HG03558 (cell line): ENCODE data around the gene NEDD4L.

Experiments used
- ATAC-seq: cut with Tn5 transposase; IDR thresholded peaks from one replicate; pipeline ENCODE4 v1.9.1; 2021; ENCODE audit warnings: moderate number of reproducible peaks; ENCODE audit not compliant: unreplicated experiment; ENCODE audit errors: extremely low read depth

NEDD4L gene

DNA sequence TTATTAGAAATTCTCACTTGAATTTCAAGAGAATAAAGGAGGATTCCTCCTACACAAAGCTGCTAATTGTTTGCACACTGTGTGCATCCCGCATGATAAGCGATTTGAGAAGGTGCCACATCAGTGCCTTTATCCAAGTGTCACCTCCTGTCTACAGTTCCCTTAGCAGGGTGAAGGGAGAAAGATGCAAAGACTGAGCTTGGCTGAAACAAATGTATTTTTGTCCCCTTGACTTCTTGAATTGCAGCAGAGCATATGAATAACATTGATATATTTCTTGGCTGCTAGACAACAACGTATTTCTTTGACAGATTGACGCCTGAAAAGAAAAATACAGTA is 255.1 kb downstream of the NEDD4L start:
- ATAC-seq: no peak

GRCh38 chr18:58299936-58300335 is 255.9 kb downstream of the NEDD4L start:
- ATAC-seq: no peak

GRCh38 chr18:58300867-58301266 is 256.8 kb downstream of the NEDD4L start:
- ATAC-seq: no peak

GRCh38 chr18:58302811-58303210 is 258.8 kb downstream of the NEDD4L start:
- no peak for ATAC-seq

DNA sequence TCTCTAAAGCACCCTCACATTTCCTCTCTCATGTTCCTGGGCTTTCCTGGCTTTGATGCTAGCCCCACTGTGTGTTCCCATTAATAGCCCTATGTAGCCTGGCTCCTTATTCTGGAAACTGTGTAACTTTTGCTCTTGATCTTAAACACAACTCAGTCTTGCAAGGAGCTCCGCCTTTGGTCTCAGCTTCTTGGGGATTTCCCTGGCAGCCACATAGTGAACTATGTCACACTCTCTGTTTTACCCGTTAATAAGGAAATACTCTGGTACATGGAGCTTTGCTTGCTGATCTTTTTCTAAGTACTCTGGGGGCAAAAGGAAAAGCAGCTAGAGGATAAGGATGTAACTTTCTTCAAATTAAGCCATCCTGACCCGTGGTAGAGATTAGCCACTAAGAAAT is 259.3 kb downstream of the NEDD4L start:
- ATAC-seq: peak; percentile 86

DNA sequence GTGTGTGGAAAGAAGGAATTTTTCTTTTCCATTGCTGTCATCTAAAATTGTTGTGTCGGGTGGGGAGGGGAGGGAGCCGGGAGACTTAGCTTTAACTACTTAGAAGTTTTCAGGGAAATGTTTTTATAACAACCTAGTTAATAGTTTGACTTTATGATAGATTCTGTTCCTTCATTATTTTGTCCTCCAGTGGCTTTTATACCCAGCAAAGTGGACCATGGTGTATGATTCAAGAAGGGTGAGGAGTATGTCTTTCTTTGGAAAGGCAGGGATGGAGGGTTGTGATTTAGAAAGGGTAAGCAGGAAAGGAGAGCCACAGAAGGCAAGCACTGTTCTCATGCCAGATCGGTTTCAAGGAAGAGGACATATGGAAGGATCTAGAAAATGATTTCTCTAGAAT is 261.8 kb downstream of the NEDD4L start:
- ATAC-seq: no peak

DNA sequence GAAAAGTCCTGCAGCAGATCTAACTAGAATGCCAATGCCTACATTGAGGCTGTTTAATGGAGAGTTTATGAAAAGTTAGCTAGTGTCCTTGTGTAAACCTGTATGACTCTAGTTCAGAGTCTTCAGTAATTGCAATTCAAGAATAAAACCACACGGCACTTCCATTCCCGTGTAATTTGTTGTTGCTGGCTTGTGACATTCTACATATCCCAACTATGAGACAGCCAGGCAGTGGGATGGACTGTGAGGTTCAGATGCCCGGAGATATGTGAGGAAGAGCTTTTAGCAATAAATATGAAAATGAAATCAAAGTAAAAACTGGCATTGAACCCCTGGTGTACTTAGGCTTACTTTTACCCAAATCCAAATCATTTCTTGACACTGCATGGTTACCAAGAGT is 263.4 kb downstream of the NEDD4L start:
- ATAC-seq: no peak

DNA sequence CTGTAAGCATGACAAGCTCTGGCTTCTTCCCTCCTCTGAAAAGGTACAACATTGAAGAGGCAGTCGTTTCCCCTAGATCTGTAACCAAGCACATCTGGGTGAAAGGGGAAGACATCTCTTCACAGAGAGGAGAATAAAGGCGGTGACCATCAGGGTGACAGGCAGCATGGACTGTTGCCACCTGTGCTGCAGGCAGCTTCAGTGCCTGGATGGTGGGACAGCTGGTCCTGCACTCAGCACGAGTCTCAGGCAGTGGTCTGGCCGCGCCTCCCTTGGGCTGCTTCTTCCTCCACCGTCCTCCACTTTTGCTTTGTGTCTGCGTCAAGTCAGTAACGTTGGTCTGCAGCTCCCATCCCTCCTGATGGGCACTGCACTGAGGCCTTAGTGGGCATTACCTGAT is 264.4 kb downstream of the NEDD4L start:
- ATAC-seq: no peak

DNA sequence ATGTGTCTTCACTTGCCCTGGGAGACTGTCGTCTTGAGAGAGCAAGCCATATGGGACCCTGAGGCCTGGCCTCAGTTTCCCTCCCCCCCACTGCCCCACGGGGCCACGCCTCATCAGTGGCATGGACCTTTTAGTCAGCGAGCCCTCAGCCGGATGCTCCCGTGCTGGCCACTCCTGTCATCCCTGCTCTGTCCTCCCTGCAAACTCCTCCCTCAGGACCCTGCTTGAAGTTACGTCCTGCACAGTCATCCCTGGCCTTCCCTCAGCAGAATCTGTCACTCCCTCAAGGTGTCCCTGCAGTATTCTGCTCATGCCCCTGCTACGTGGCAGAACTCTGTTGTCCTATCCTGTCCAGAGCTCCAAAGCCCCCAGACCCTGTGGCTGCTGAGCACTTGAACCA is 265.1 kb downstream of the NEDD4L start:
- ATAC-seq: no peak

GRCh38 chr18:58309610-58310239 is 265.7 kb downstream of the NEDD4L start:
- ATAC-seq: no peak

- ATAC-seq: no peak
These were observed 266.5 kb downstream of the NEDD4L start for GRCh38 chr18:58310517-58310916.

- ATAC-seq: no peak
These were observed 267.4 kb downstream of the NEDD4L start for GRCh38 chr18:58311390-58311789.

GRCh38 chr18:58313491-58314032 is 269.5 kb downstream of the NEDD4L start:
- ATAC-seq: no peak

- ATAC-seq: no peak
These were observed 270.3 kb downstream of the NEDD4L start for GRCh38 chr18:58314284-58314683.

DNA sequence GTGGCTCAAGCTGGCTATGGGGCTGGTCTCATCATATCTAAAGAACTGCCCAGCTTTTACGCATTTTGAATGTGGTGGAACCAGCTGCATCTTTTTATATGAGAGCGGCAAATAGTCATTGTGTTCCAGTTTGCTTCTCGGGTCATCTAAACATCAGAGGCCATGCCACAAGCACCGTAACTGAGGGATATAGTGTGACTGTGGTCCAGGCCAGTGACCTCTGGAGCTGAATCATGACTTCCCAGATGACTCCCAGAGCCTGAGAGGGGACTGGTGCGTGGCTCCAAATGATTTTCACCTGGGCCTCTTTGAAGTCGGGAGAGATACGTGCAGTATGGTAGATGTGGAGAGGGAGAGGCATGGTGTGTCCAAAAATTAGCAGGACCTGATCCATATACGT is 271.0 kb downstream of the NEDD4L start:
- ATAC-seq: no peak

DNA sequence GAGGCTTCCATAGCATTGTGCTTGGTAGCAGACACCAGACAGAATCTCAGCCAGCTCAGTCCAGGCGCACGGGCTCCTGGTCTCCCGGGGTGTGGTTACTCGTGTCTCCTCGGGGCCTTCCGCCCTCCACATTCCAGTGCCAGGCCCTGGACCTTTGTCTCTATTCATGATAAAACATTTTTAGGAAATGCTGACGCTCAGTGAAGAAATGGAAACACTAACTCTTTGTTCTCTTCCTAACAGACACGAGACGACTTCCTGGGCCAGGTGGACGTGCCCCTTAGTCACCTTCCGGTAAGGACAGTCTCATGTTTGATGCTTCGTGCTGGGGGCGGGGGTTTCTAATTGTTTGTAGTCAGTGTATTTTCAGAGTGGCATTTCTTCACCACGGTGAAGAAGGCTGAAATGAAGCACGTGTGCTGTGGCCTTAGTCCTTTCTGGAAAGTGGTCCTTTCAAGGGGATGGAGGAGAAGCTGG is 271.8 kb downstream of the NEDD4L start:
- ATAC-seq: no peak

- ATAC-seq: no peak
These were observed 272.6 kb downstream of the NEDD4L start for GRCh38 chr18:58316396-58317342.

DNA sequence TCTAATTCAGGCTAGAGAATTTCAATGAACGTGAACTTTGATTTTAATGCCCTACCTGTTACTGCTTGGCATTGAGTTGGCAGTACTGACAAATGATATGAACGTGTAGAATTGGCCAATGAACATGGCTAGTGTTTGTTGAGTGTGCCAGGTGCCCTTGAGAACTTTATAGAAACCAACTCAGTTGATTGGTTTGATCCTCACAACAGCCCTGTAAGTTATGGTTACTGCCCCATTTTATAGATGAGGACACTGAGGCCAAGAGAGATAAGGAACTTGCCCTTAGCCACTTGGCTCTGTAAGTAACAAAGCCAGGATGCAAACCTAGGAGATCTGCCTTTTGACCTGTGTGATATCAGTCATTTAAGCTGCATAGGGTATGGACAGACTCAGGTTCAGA is 275.7 kb downstream of the NEDD4L start:
- ATAC-seq: no peak

GRCh38 chr18:58320907-58321561 is 277.0 kb downstream of the NEDD4L start:
- ATAC-seq: no peak

DNA sequence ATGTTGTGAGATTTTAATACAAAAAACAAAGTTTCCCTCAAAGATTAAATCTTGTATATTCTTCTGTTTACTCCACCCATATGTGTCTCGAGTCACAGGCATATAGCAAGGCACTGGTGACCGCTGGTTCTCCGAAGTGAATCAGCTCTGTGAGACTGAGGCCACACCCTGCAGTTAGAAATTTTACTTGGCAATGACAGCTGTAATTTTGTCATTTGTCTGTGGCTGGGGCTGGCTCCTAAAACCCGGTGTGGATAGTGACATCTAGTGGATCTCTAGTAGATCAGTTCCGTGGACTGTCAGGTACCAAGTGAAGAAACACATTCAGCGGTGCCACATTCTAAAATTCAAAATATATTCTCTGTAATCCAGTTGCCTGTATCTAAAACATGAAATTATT is 278.0 kb downstream of the NEDD4L start:
- peak; percentile 62 for ATAC-seq

GRCh38 chr18:58322464-58322863 is 278.4 kb downstream of the NEDD4L start:
- no peak for ATAC-seq
